MM.1S (cell line): ENCODE data around the gene SRGAP2.
"Not testable (repeated sequence)": the region's sequence is repeated elsewhere in the genome, so short reads cannot be mapped to it uniquely, and the experiment has no call there.

Experiments
- EZH2phosphoT487 ChIP-seq: fragments of 300-600 bp; sonication (generic); IDR thresholded peaks from 2 replicates; pipeline ENCODE4 v1.6.1; 2018; ENCODE audit warnings: antibody characterized with exemption, low read length
- TF ChIP-seq, protein P1 (sequence below): fragments of 300-600 bp; sonication (generic); IDR thresholded peaks from 2 replicates; pipeline ENCODE4 v1.5.1; 2016; ENCODE audit warnings: antibody characterized with exemption, low read length, mixed read lengths

DNA sequence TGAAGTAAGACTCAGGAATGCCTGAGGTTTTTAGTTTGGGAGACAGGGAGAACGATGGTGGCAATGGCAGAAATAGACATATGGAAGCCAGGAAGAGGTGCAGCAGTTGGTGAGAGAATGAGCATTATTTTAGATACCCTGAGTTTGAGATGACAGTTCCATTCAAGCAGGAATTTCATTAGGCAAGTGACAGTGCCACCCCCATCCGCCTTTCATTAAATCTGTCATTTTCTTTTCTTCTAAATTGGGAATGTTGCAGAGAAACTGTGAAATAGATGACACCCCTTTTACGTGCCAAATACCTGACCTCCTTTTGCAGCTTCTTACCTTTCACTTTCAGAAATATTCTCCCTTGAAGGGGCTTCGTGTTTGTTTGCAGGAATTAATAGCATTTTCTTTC lies 22.0 kb downstream of the SRGAP2 start:
- TF ChIP-seq EZH2phosphoT487 = not testable (repeated sequence)
- TF ChIP-seq, protein P1, sequence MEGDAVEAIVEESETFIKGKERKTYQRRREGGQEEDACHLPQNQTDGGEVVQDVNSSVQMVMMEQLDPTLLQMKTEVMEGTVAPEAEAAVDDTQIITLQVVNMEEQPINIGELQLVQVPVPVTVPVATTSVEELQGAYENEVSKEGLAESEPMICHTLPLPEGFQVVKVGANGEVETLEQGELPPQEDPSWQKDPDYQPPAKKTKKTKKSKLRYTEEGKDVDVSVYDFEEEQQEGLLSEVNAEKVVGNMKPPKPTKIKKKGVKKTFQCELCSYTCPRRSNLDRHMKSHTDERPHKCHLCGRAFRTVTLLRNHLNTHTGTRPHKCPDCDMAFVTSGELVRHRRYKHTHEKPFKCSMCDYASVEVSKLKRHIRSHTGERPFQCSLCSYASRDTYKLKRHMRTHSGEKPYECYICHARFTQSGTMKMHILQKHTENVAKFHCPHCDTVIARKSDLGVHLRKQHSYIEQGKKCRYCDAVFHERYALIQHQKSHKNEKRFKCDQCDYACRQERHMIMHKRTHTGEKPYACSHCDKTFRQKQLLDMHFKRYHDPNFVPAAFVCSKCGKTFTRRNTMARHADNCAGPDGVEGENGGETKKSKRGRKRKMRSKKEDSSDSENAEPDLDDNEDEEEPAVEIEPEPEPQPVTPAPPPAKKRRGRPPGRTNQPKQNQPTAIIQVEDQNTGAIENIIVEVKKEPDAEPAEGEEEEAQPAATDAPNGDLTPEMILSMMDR = not testable (repeated sequence)
